Endodermal cell (in vitro differentiated cells): Measurements from ENCODE around the gene DUS1L. TPM values are rescaled to one million over a fixed set of nuclear protein-coding genes. Genes with fewer than 3 reads are reported as not detected.

Experiments used
- DNase-seq: peaks from one replicate; pipeline ENCODE4 v3.0.0-alpha.2; 2017
- H3K27ac ChIP-seq: 2 replicates; pipeline ENCODE4 v1.5.1; 2013; ENCODE audit warnings: mild to moderate bottlenecking, low read depth, low read length, moderate library complexity
- H3K27me3 ChIP-seq: 2 replicates; pipeline ENCODE4 v1.6.1; 2013; ENCODE audit warnings: mild to moderate bottlenecking, low read length, moderate library complexity; ENCODE audit not compliant: insufficient read depth, control insufficient read depth, poor library complexity, severe bottlenecking
- H3K36me3 ChIP-seq: 2 replicates; pipeline ENCODE4 v1.7.0; 2013; ENCODE audit warnings: mild to moderate bottlenecking, low read length, moderate library complexity; ENCODE audit not compliant: control insufficient read depth, insufficient read depth
- H3K4me1 ChIP-seq: one replicate; pipeline ENCODE4 v1.7.0; 2013; ENCODE audit warnings: low read length; ENCODE audit not compliant: control insufficient read depth, insufficient read depth
- H3K4me3 ChIP-seq: 2 replicates; pipeline ENCODE4 v1.5.1; 2013; ENCODE audit warnings: mild to moderate bottlenecking, low read length, moderate library complexity
- H3K9ac ChIP-seq: 2 replicates; pipeline ENCODE4 v1.6.1; 2013; ENCODE audit warnings: mild to moderate bottlenecking, low read length, moderate library complexity; ENCODE audit not compliant: poor library complexity, severe bottlenecking; ENCODE audit errors: extremely low read depth
- H3K9me3 ChIP-seq: 2 replicates; pipeline ENCODE4 v1.6.1; 2013; ENCODE audit warnings: mild to moderate bottlenecking, low read length, moderate library complexity; ENCODE audit not compliant: control insufficient read depth
- H3K27ac Mint-ChIP-seq: 2 replicates; pipeline ENCODE4 v1.8.0; 2020; ENCODE audit warnings: mixed read lengths
- H3K27me3 Mint-ChIP-seq: 2 replicates; pipeline ENCODE4 v1.8.0; 2021; ENCODE audit warnings: mild to moderate bottlenecking, mixed read lengths; ENCODE audit not compliant: insufficient read depth
- H3K36me3 Mint-ChIP-seq: 2 replicates; pipeline ENCODE4 v1.8.0; 2020; ENCODE audit warnings: low read depth, mixed read lengths
- H3K4me1 Mint-ChIP-seq: 2 replicates; pipeline ENCODE4 v1.8.0; 2020; ENCODE audit warnings: mixed read lengths
- H3K4me3 Mint-ChIP-seq: 2 replicates; pipeline ENCODE4 v1.8.0; 2020; ENCODE audit warnings: mild to moderate bottlenecking, moderate library complexity, mixed read lengths
- H3K9me3 Mint-ChIP-seq: 2 replicates; pipeline ENCODE4 v1.8.0; 2020; ENCODE audit warnings: mild to moderate bottlenecking, mixed read lengths
- WGBS, 2 experiments: methylation state at CpG; one replicate each; pipeline versions ENCODE4 v1.1.5 to v1.1.7; 2013; ENCODE audit warnings: missing lambda C conversion rate in 2 of 2, mixed read lengths in 1 of 2; ENCODE audit not compliant: insufficient coverage in 1 of 2, insufficient read length in 1 of 2; 5-methylcytosine and 5-hydroxymethylcytosine counted together
- total RNA-seq, 2 donors: library from RNA; stranded (reverse); fragmentation: NEBNext Ultra II Directional in 1 of 2; extraction: Animal tissue kit (Norgen Biotek cat#: 25700) in 1 of 2; gene quantifications; 2 replicates in 1 of 2; 3 replicates in 1 of 2; pipeline ENCODE4 v1.2.1, GENCODE V29; 2021
- TF ChIP-seq, protein P1 (sequence below): fragments of 200-600 bp; sonication (generic); conservative IDR thresholded peaks from 2 replicates; pipeline ENCODE4 v1.5.0; 2021; ENCODE audit warnings: antibody characterized with exemption, mild to moderate bottlenecking

Gene DUS1L
- total RNA-seq, 2 donors from 2014 or later: 85.3 to 108 TPM

DNA sequence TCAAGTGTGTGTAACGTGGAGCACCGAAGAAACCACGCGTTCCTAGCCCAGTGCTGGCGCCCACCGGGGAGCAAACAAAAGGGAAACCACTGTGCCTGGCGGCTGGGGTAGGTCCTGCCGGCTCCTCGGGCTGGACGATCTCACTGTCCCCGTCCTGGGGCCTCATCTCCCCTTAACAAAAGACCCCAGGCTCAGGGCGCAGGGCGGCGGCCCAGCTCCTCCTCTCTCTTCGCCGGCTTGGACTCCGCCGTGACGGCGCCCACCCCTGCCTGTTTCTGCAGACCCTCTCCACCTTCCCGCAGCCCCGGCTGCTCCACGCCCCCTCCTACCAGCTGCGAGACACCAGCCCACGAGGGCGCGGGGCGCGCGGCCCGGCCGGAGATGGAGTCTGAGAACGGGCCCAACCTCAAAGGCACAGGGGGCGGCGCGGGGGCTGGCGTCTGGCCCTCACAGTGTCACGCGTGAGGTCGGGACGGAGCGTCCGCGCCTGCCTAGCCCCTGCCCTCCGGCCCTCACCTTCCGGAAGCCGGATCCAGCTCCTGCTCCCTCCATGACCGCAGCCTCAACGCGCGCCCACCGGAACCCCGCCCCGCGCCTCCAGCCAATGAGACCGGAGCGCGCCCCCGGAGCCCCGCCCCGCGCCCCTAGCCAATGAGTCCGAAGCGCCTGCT lies 43.2 kb downstream of the DUS1L start, which contains the start of gene CENPX:
Gene CENPX (minus strand): TSS at position 569 of the 671 bp plus-strand sequence. CDS start 17 bp downstream, at position 552.
- Histone ChIP-seq H3K9ac (peak within 1 kb of the TSS; percentile 81), H3K36me3 (peaks cover 7% of the 10 kb centered on the region), H3K4me1 (peaks cover 4% of the 10 kb centered on the region), H3K27me3 (no peaks in the 10 kb centered on the region), H3K27ac (peak within 1 kb of the TSS; percentile 72), H3K9me3 (no peaks in the 10 kb centered on the region), H3K4me3 (peak within 1 kb of the TSS; percentile 91)
- Mint-ChIP-seq H3K27ac (peak within 1 kb of the TSS; percentile 78), H3K4me1 (peaks cover 10% of the 10 kb centered on the region), H3K36me3 (peaks cover 14% of the 10 kb centered on the region), H3K27me3 (no peaks in the 10 kb centered on the region), H3K9me3 (no peaks in the 10 kb centered on the region), H3K4me3 (peak within 1 kb of the TSS; percentile 76)
- 0 to 1% methylated on average over 37 to 64 of the region's 64 CpGs for WGBS, 2 experiments
- TF ChIP-seq, protein P1, sequence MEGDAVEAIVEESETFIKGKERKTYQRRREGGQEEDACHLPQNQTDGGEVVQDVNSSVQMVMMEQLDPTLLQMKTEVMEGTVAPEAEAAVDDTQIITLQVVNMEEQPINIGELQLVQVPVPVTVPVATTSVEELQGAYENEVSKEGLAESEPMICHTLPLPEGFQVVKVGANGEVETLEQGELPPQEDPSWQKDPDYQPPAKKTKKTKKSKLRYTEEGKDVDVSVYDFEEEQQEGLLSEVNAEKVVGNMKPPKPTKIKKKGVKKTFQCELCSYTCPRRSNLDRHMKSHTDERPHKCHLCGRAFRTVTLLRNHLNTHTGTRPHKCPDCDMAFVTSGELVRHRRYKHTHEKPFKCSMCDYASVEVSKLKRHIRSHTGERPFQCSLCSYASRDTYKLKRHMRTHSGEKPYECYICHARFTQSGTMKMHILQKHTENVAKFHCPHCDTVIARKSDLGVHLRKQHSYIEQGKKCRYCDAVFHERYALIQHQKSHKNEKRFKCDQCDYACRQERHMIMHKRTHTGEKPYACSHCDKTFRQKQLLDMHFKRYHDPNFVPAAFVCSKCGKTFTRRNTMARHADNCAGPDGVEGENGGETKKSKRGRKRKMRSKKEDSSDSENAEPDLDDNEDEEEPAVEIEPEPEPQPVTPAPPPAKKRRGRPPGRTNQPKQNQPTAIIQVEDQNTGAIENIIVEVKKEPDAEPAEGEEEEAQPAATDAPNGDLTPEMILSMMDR: no peak
- DNase-seq: peak; percentile 76

- Histone ChIP-seq H3K4me1 (peaks cover 4% of the 10 kb centered on the region), H3K9ac (peak overlapping the region; percentile 81), H3K27ac (no peak overlapping the region), H3K27me3 (no peaks in the 10 kb centered on the region), H3K4me3 (peak overlapping the region; percentile 91), H3K36me3 (peaks cover 7% of the 10 kb centered on the region), H3K9me3 (no peaks in the 10 kb centered on the region)
- no peak for DNase-seq
- H3K36me3 Mint-ChIP-seq: peaks cover 11% of the 10 kb centered on the region
- H3K27ac Mint-ChIP-seq: peak overlapping the region; percentile 78
- H3K27me3 Mint-ChIP-seq: no peaks in the 10 kb centered on the region
- peaks cover 10% of the 10 kb centered on the region for H3K4me1 Mint-ChIP-seq
- TF ChIP-seq, protein P1: no peak
- H3K9me3 Mint-ChIP-seq: no peaks in the 10 kb centered on the region
- WGBS, 2 experiments: 23 to 28% methylated on average over 9 to 10 of the region's 10 CpGs
- H3K4me3 Mint-ChIP-seq: peak overlapping the region; percentile 76
Measured at GRCh38 chr17:82021900-82022309, 43.7 kb downstream of the DUS1L start.

DNA sequence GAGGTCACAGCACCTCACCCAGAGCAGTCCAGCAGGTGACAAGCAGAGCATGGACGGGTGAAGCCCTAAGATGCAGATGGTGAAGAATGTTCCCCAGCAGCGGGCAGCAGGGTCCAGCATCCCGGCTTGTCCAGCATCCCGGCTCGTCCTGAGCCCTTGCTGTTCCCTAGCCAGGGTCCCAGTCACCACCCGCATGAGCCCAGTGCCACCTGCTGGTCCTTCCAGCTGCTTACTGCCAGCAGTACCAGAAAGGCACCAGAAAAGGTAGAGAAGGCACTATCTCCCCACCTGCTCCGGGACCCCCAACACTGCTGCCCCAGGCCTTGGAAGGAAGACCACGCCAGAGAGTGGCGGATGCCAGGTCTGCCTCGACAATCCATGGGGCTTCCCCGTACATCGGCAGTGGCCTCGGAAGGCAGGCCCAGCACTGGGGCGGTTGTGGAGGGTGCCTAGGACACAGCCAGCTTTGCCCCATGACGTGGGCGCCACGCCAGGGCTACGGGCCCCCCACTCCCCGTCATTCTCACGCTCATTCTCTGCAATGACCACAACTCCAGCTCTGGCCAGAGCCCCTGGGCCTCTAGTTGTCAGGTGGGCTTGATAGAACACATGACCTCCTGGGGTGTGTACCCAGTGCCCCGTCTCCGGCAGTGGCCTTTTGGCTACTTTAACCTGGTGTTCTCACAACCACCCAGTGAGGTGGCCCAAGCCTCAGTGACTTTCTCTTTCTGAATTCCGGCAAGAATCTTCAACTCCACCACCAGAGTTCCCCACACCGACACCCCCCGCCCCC lies 44.3 kb downstream of the DUS1L start:
- peak; percentile 85 for DNase-seq
- Histone ChIP-seq H3K4me3 (peak overlapping the region; percentile 91), H3K27ac (no peak overlapping the region), H3K9ac (peak overlapping the region; percentile 81), H3K36me3 (peaks cover 7% of the 10 kb centered on the region), H3K9me3 (no peaks in the 10 kb centered on the region), H3K4me1 (peaks cover 4% of the 10 kb centered on the region), H3K27me3 (no peaks in the 10 kb centered on the region)
- WGBS, 2 experiments: 87 to 94% methylated on average over 19 to 25 of the region's 25 CpGs
- Mint-ChIP-seq H3K4me3 (peak overlapping the region; percentile 76), H3K27me3 (no peaks in the 10 kb centered on the region), H3K36me3 (peaks cover 11% of the 10 kb centered on the region), H3K27ac (peak overlapping the region; percentile 68), H3K9me3 (no peaks in the 10 kb centered on the region), H3K4me1 (peaks cover 10% of the 10 kb centered on the region)
- TF ChIP-seq, protein P1: peak; percentile 71
